GM10266 (cell line): ENCODE data around the gene BDH1.

Experiments used
- DNase-seq: peaks from one replicate; pipeline ENCODE4 v3.0.0; 2012; ENCODE audit errors: extremely low spot score
- CTCF ChIP-seq: IDR thresholded peaks from 2 replicates; pipeline ENCODE4 v1.5.1; 2012; ENCODE audit warnings: mild to moderate bottlenecking, low read depth; ENCODE audit not compliant: control insufficient read depth, insufficient read depth; ENCODE audit errors: missing control alignments

The BDH1 gene

GRCh38 chr3:197468866-197469382 is 86.8 kb downstream of the BDH1 start:
- DNase-seq, result no peak
- no peak for TF ChIP-seq CTCF

GRCh38 chr3:197468167-197468566 is 87.6 kb downstream of the BDH1 start:
- TF ChIP-seq CTCF, result no peak

GRCh38 chr3:197466586-197467399 is 89.0 kb downstream of the BDH1 start:
- no peak for DNase-seq
- no peak for TF ChIP-seq CTCF

More at GRCh38 chr3:197468167-197468566, 87.6 kb downstream of the BDH1 start:
- no peak for DNase-seq

GRCh38 chr3:197465996-197466549 is 89.7 kb downstream of the BDH1 start:
- DNase-seq, result no peak
- TF ChIP-seq CTCF, result no peak

- DNase-seq, result no peak
- no peak for TF ChIP-seq CTCF
These were observed 90.4 kb downstream of the BDH1 start for GRCh38 chr3:197465197-197465995.

- no peak for DNase-seq
- no peak for TF ChIP-seq CTCF
These were observed 91.0 kb downstream of the BDH1 start for GRCh38 chr3:197464794-197465193.
